DMS79 treated with DMSO at 0.1 percent for 48 hours (cell line): ENCODE measurements around the gene DISC1.
"Not testable (repeated sequence)": the region's sequence is repeated elsewhere in the genome, so short reads cannot be mapped to it uniquely, and the experiment has no call there.

Experiments used
- DNase-seq: peaks from one replicate; lab custom pipeline; 2025; lab: John Stamatoyannopoulos, UW

The DISC1 gene

GRCh38 chr1:231896806-231897205 lies 270.2 kb downstream of the DISC1 start:
- DNase-seq, result no peak

GRCh38 chr1:231899046-231899445 lies 272.5 kb downstream of the DISC1 start:
- no peak for DNase-seq

GRCh38 chr1:231899713-231900435 lies 273.3 kb downstream of the DISC1 start:
- no peak for DNase-seq

GRCh38 chr1:231903586-231904081 lies 277.0 kb downstream of the DISC1 start:
- DNase-seq, result no peak

GRCh38 chr1:231907310-231907709 lies 280.7 kb downstream of the DISC1 start:
- not testable (repeated sequence) for DNase-seq

GRCh38 chr1:231913493-231913892 lies 286.9 kb downstream of the DISC1 start:
- no peak for DNase-seq

- DNase-seq, result no peak
These were observed 291.8 kb downstream of the DISC1 start for GRCh38 chr1:231918239-231919015.

- no peak for DNase-seq
These were observed 292.8 kb downstream of the DISC1 start for GRCh38 chr1:231919239-231919885.

- no peak for DNase-seq
These were observed 293.3 kb downstream of the DISC1 start for GRCh38 chr1:231919886-231920285.

- DNase-seq, result no peak
These were observed 295.2 kb downstream of the DISC1 start for GRCh38 chr1:231921646-231922345.

- DNase-seq, result no peak
These were observed 297.0 kb downstream of the DISC1 start for GRCh38 chr1:231923491-231924041.

- no peak for DNase-seq
These were observed 297.6 kb downstream of the DISC1 start for GRCh38 chr1:231924180-231924579.

GRCh38 chr1:231925864-231926263 lies 299.3 kb downstream of the DISC1 start:
- DNase-seq, result no peak

GRCh38 chr1:231926340-231926739 lies 299.8 kb downstream of the DISC1 start:
- no peak for DNase-seq

GRCh38 chr1:231926933-231927332 lies 300.3 kb downstream of the DISC1 start:
- no peak for DNase-seq

GRCh38 chr1:231927431-231927830 lies 300.8 kb downstream of the DISC1 start:
- DNase-seq, result no peak

GRCh38 chr1:231929311-231929710 lies 302.7 kb downstream of the DISC1 start:
- DNase-seq, result peak; percentile 85

- no peak for DNase-seq
These were observed 303.8 kb downstream of the DISC1 start for GRCh38 chr1:231930257-231930947.

- no peak for DNase-seq
These were observed 304.6 kb downstream of the DISC1 start for GRCh38 chr1:231931146-231931545.

GRCh38 chr1:231931846-231932454 lies 305.4 kb downstream of the DISC1 start:
- DNase-seq, result no peak
